GM12801 (cell line): Measurements from ENCODE around the gene VEGFB.

Experiments
- TF ChIP-seq, protein P1 (sequence below): IDR thresholded peaks from one replicate; pipeline ENCODE4 v1.5.1; 2011; ENCODE audit warnings: control low read depth; ENCODE audit not compliant: insufficient read length; ENCODE audit errors: extremely low read depth

VEGFB gene

GRCh38 chr11:64201543-64201942, 32.8 kb upstream of the VEGFB start:
- TF ChIP-seq, protein P1, sequence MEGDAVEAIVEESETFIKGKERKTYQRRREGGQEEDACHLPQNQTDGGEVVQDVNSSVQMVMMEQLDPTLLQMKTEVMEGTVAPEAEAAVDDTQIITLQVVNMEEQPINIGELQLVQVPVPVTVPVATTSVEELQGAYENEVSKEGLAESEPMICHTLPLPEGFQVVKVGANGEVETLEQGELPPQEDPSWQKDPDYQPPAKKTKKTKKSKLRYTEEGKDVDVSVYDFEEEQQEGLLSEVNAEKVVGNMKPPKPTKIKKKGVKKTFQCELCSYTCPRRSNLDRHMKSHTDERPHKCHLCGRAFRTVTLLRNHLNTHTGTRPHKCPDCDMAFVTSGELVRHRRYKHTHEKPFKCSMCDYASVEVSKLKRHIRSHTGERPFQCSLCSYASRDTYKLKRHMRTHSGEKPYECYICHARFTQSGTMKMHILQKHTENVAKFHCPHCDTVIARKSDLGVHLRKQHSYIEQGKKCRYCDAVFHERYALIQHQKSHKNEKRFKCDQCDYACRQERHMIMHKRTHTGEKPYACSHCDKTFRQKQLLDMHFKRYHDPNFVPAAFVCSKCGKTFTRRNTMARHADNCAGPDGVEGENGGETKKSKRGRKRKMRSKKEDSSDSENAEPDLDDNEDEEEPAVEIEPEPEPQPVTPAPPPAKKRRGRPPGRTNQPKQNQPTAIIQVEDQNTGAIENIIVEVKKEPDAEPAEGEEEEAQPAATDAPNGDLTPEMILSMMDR = no peak

DNA sequence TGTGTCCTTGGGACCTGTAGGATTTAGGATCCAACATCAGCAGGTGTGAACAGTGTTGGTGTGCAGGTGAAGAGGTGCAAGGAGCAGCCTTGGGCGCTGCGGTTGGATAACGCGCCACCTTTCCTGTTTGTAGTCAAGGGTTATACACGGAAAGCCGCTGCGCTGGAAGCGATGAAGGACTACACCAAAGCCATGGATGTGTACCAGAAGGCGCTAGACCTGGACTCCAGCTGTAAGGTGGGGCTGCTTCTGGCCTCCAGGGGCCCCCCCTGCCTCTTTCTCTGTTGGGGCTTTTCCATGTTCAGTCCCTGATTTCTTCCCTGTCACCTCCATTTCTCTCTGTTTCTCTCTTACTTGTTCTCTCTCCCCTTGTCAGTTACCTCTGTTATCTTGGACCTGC, 31.4 kb upstream of the VEGFB start:
- TF ChIP-seq, protein P1 = no peak

DNA sequence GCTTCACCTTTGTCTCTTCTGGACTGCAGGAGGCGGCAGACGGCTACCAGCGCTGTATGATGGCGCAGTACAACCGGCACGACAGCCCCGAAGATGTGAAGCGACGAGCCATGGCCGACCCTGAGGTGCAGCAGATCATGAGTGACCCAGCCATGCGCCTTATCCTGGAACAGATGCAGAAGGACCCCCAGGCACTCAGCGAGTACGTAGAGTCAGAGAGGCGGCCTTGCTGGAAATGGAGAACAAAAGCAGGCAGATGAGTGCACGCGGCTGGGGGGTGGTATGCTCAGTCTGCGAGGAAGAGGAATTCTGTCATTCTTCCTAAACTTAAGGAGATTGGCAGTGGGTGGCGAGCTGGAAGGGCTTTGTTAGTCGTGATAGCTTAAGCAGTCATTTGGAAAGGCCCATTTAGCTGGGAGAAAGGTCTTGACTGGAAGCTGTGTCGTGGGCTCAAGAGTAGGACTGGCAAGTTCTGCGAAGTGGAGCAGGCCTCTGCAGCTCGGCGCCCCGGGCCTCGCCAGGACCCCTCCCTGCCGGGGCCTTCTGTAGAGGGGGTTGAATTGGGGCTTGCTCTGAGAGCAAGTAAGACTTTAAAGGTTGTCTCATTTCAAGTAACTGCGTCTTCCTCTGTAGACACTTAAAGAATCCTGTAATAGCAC, 30.8 kb upstream of the VEGFB start:
- TF ChIP-seq, protein P1 = no peak

DNA sequence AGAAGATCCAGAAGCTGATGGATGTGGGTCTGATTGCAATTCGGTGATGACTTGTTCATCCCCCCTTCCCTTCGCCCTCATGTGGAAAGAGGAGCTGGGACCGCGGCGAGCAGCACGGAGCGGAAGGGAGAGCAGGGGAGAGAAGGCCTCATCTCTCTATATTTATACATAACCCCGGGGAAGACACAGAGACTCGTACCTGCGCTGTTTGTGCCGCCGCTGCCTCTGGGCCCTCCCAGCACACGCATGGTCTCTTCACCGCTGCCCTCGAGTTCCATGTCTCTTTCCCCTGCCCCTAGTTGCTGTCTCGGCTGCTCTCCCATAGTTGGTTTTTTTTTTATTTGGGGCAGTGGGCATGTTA, 30.3 kb upstream of the VEGFB start:
- TF ChIP-seq, protein P1 = no peak

- TF ChIP-seq, protein P1 = no peak
Observed at GRCh38 chr11:64204464-64204989, 29.9 kb upstream of the VEGFB start.

GRCh38 chr11:64206457-64207255, 27.7 kb upstream of the VEGFB start, which contains the start of gene FERMT3:
FERMT3 (plus strand) TSS chr11:64206721; CDS start chr11:64207365, 644 bp downstream.
- TF ChIP-seq, protein P1 = no peak

DNA sequence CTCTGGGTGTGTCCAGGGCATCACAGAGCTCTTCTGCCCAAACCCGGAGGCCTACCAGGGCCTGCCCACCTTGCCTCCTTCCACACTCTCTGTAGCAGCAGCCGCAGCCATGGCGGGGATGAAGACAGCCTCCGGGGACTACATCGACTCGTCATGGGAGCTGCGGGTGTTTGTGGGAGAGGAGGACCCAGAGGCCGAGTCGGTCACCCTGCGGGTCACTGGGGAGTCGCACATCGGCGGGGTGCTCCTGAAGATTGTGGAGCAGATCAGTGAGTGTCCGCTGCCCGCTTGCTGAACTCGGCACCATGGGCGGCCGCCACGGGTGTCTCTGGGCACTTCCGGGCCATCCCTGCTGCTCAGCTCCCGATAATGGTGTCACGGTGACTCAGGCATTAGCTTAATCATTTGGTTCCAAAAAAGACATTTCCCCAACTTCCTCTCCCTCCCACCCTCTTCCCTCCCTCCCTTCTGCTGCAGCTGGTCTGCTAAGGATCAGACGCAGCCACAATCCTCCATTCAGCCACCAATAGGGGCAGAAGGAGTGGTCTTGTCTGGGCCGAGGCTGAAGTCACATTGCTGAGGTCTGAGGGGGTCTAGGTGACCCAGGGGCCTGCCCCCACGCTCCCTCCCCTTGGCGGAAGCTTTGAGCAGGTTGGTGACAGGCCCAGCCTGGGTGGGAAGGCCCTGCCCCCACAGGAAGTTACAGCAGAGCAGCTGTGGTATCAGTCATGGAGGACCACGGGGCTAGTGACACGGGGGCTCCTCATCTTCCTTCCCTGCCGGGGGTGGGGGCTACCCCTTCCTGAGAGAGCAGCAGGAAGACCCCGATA, 26.9 kb upstream of the VEGFB start:
- TF ChIP-seq, protein P1 = no peak
